Liver (tissue), 3 donors: Measurements from ENCODE around the gene OLA1.

Source experiments
- CTCF ChIP-seq: fragments of 150-350 bp; IDR thresholded peaks from 2 replicates; pipeline ENCODE4 v1.5.1; 2017; ENCODE audit warnings: improper control_type of control experiment, low read depth, low read length; ENCODE audit not compliant: missing input control
- EGR1 ChIP-seq, 2 donors: IDR thresholded peaks; 2 replicates each; pipeline ENCODE4 v1.6.1; 2016 to 2018; ENCODE audit warnings: antibody characterized with exemption in 2 of 2, low read depth in 2 of 2
- FOXA1 ChIP-seq: IDR thresholded peaks from 2 replicates; pipeline ENCODE4 v1.6.1; 2016; ENCODE audit warnings: antibody characterized with exemption
- GABPA ChIP-seq, 2 donors: IDR thresholded peaks in 1 of 2; conservative IDR thresholded peaks in 1 of 2; 2 replicates each; pipeline ENCODE4 v1.6.1; 2016; ENCODE audit warnings: antibody characterized with exemption in 2 of 2, mild to moderate bottlenecking in 1 of 2, moderate library complexity in 1 of 2
- JUND ChIP-seq, 2 donors: IDR thresholded peaks; 2 replicates each; pipeline ENCODE4 v1.6.1; 2016; ENCODE audit warnings: antibody characterized with exemption in 2 of 2
- RAD21 ChIP-seq, 2 donors: IDR thresholded peaks; 2 replicates each; pipeline ENCODE4 v1.6.1; 2016; ENCODE audit warnings: antibody characterized with exemption in 2 of 2, mild to moderate bottlenecking in 2 of 2
- REST ChIP-seq: IDR thresholded peaks from 2 replicates; pipeline ENCODE4 v1.6.1; 2016; ENCODE audit warnings: antibody characterized with exemption, mild to moderate bottlenecking
- RXRA ChIP-seq, 2 donors: IDR thresholded peaks; 2 replicates each; pipeline ENCODE4 v1.6.1; 2017 to 2018; ENCODE audit warnings: antibody characterized with exemption in 2 of 2, mild to moderate bottlenecking in 1 of 2
- SP1 ChIP-seq: IDR thresholded peaks from 2 replicates; pipeline ENCODE4 v1.6.1; 2018; ENCODE audit warnings: antibody characterized with exemption, mild to moderate bottlenecking
- YY1 ChIP-seq: IDR thresholded peaks from 2 replicates; pipeline ENCODE4 v1.6.1; 2016; ENCODE audit warnings: antibody characterized with exemption, mild to moderate bottlenecking
- donor health status: healthy.
- donor health status: healthy.

- TF ChIP-seq GABPA (IDR thresholded peaks at IDR 0.05 in 1 of 2, conservative IDR thresholded peaks at IDR 0.05 in 1 of 2) (no peak), EGR1 (IDR thresholded peaks at IDR 0.05; ENCODE audit: low read depth in 2 of 2) (no peak), CTCF (no peak), RAD21 (IDR thresholded peaks at IDR 0.05) (no peak), YY1 (no peak), FOXA1 (no peak), SP1 (no peak), RXRA (IDR thresholded peaks at IDR 0.05) (no peak), JUND (IDR thresholded peaks at IDR 0.05) (no peak), REST (no peak)
These were observed 71.4 kb downstream of the OLA1 start for GRCh38 chr2:174176898-174177297.
